Endothelial cell (in vitro differentiated cells): ENCODE data around the gene SLC66A2. TPM values are rescaled to one million over a fixed set of nuclear protein-coding genes. Genes with fewer than 3 reads are reported as not detected.

Source experiments
- DNase-seq: peaks from one replicate; pipeline ENCODE4 v3.0.0; 2021; ENCODE audit warnings: low spot score
- H3K27ac Mint-ChIP-seq: one replicate; pipeline ENCODE4 v1.8.0; 2021; ENCODE audit warnings: mixed read lengths, inconsistent platforms; ENCODE audit not compliant: unreplicated experiment
- H3K27me3 Mint-ChIP-seq: one replicate; pipeline ENCODE4 v1.8.0; 2021; ENCODE audit warnings: mild to moderate bottlenecking, moderate library complexity, mixed read lengths, inconsistent platforms; ENCODE audit not compliant: unreplicated experiment
- H3K36me3 Mint-ChIP-seq: one replicate; pipeline ENCODE4 v1.8.0; 2021; ENCODE audit warnings: mild to moderate bottlenecking, low read depth, mixed read lengths, inconsistent platforms; ENCODE audit not compliant: unreplicated experiment
- H3K4me1 Mint-ChIP-seq: one replicate; pipeline ENCODE4 v1.8.0; 2021; ENCODE audit warnings: mild to moderate bottlenecking, mixed read lengths, inconsistent platforms; ENCODE audit not compliant: unreplicated experiment
- H3K4me3 Mint-ChIP-seq: one replicate; pipeline ENCODE4 v1.8.0; 2021; ENCODE audit warnings: mild to moderate bottlenecking, mixed read lengths, inconsistent platforms; ENCODE audit not compliant: unreplicated experiment
- H3K9me3 Mint-ChIP-seq: one replicate; pipeline ENCODE4 v1.8.0; 2021; ENCODE audit warnings: mixed read lengths, inconsistent platforms; ENCODE audit not compliant: unreplicated experiment
- CTCF ChIP-seq: fragments of 200-600 bp; sonication (generic); IDR thresholded peaks from one replicate; pipeline ENCODE4 v1.5.0; 2021; ENCODE audit warnings: antibody characterized with exemption; ENCODE audit not compliant: unreplicated experiment
- total RNA-seq: library from RNA; stranded (reverse); fragmentation: NEBNext Ultra II Directional; extraction: Animal tissue kit (Norgen Biotek cat#: 25700); gene quantifications from one replicate; pipeline ENCODE4 v1.2.1, GENCODE V29; 2021; ENCODE audit not compliant: unreplicated experiment

Gene SLC66A2
- total RNA-seq, 1 donor from 2014 or later, result 31.8 TPM

- peaks cover 17% of the 10 kb centered on the region for H3K27me3 Mint-ChIP-seq
- H3K9me3 Mint-ChIP-seq, result no peaks in the 10 kb centered on the region
- peak overlapping the region; percentile 76 for H3K4me3 Mint-ChIP-seq
- TF ChIP-seq CTCF, result no peak
- H3K36me3 Mint-ChIP-seq, result peaks cover 11% of the 10 kb centered on the region
- H3K4me1 Mint-ChIP-seq, result peaks cover 11% of the 10 kb centered on the region
- DNase-seq, result no peak
- H3K27ac Mint-ChIP-seq, result no peak overlapping the region
Observed at GRCh38 chr18:79952456-79952995, 1.1 kb upstream of the SLC66A2 start.

DNA sequence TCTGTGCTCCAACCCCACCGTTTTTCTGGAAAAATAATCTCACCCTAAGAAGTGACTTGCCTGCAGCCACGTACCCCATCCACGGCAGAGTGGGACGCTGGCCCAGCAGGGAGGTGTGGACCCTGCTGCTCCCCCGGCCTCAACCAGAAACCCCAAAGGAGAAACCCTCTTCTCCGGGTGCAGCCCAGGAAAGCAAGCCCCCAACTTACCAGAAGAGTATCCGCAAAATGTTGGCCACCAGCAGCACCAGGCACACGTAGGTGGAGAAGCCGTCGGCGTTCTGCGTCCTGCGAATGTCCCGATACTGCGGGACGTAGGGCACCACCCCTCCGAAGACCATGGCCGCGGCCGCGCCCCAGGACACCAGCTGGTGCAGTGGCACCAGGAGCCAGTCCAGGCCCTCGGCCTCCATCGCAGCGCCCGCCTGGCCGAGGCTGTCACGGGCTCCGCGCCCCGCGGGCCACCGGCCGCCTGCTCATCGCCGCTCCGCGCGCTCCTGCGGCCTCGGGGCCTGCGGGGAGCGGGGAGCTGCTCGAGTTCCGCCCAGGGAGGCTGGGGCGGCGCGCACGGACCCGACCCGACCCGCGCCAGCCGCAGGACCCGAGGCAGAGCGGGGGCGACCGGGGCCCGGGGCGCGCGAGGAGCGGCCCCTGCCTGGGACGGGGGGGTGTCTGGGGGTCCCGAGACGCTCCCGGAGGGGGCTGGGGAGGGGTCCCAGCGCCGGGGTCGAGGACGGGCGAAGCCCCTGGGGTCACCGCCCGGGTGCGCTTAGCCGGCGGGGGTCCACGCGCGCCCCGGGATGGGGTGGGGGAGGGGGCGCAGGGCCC lies 725 bp downstream of the SLC66A2 start:
- H3K4me3 Mint-ChIP-seq, result peak overlapping the region; percentile 94
- H3K36me3 Mint-ChIP-seq, result peaks cover 11% of the 10 kb centered on the region
- H3K27ac Mint-ChIP-seq, result no peak overlapping the region
- no peak for TF ChIP-seq CTCF
- H3K9me3 Mint-ChIP-seq, result no peaks in the 10 kb centered on the region
- peaks cover 20% of the 10 kb centered on the region for H3K27me3 Mint-ChIP-seq
- peaks cover 11% of the 10 kb centered on the region for H3K4me1 Mint-ChIP-seq
- DNase-seq, result peak; percentile 36

- DNase-seq, result no peak
- peaks cover 11% of the 10 kb centered on the region for H3K36me3 Mint-ChIP-seq
- H3K27ac Mint-ChIP-seq, result peak overlapping the region; percentile 74
- no peaks in the 10 kb centered on the region for H3K9me3 Mint-ChIP-seq
- TF ChIP-seq CTCF, result no peak
- H3K4me1 Mint-ChIP-seq, result peaks cover 11% of the 10 kb centered on the region
- H3K27me3 Mint-ChIP-seq, result peaks cover 19% of the 10 kb centered on the region
- peak overlapping the region; percentile 94 for H3K4me3 Mint-ChIP-seq
Observed at GRCh38 chr18:79949697-79950487, 1.6 kb downstream of the SLC66A2 start.

DNA sequence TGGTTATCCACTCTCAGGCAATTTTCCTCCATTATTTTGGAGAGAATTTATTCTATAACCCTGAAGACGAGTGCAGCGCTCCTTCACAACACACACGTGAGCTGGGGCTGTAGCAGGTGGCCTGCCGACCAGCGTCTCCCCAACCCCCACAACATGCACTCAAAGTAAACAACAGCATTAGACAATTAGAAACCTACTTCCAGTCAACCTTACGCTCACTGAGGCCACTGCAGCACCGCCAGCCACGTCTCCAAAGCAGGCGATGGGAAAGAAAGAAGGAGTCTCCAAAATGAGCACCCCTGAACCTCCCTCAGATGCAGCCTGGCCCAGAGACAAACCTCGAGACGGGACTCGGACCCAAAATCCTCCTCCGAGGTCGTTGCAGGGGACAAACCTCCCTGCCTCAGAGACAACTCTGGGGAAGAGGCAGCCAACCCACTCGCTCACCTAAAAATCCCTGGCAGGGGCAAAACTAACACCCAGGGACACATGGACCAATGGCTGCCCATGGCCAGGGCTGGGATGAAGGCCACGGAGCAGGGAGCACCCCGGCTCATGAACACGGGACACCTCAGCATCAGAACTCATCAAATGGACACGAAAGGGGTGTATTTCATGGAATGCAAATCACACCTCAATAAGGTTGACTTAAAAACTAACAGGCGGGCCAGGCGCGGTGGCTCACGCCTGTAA lies 2.6 kb downstream of the SLC66A2 start:
- H3K36me3 Mint-ChIP-seq, result peaks cover 11% of the 10 kb centered on the region
- peaks cover 19% of the 10 kb centered on the region for H3K27me3 Mint-ChIP-seq
- no peak for TF ChIP-seq CTCF
- DNase-seq, result no peak
- H3K4me3 Mint-ChIP-seq, result no peak overlapping the region
- no peaks in the 10 kb centered on the region for H3K9me3 Mint-ChIP-seq
- peaks cover 15% of the 10 kb centered on the region for H3K4me1 Mint-ChIP-seq
- H3K27ac Mint-ChIP-seq, result no peak overlapping the region
